Testis (tissue), 3 donors: ENCODE results near the gene ITGB2. TPM values are rescaled to one million over a fixed set of nuclear protein-coding genes. Genes with fewer than 3 reads are reported as not detected.

Experiments
- DNase-seq: peaks from one replicate; pipeline ENCODE4 v3.0.0-alpha.2; 2019
- H3K27ac ChIP-seq, 2 donors: fragments of 200-600 bp; sonication (generic); one replicate each; pipeline ENCODE4 v1.5.1; 2019
- H3K27me3 ChIP-seq: fragments of 200-600 bp; sonication (generic); one replicate; pipeline ENCODE4 v1.5.1; 2019
- H3K36me3 ChIP-seq: fragments of 200-600 bp; sonication (generic); one replicate; pipeline ENCODE4 v1.5.1; 2017; ENCODE audit warnings: low read depth; ENCODE audit errors: missing control alignments
- H3K4me1 ChIP-seq: fragments of 200-600 bp; sonication (generic); one replicate; pipeline ENCODE4 v1.5.1; 2019
- H3K4me3 ChIP-seq, 2 donors: fragments of 200-600 bp; sonication (generic); one replicate each; pipeline ENCODE4 v1.5.1; 2017 to 2019
- H3K9me3 ChIP-seq: fragments of 200-600 bp; sonication (generic); one replicate; pipeline ENCODE4 v1.5.1; 2017
- CTCF ChIP-seq, 3 experiments: fragments of 450-650 bp in 2 of 3; fragments of 200-600 bp in 1 of 3; sonication (generic) in 1 of 3; IDR thresholded peaks; one replicate each; pipeline ENCODE4 v1.5.1; 2016 to 2019; ENCODE audit warnings: antibody characterized with exemption in 3 of 3, mild to moderate bottlenecking in 2 of 3, moderate library complexity in 1 of 3
- POLR2A ChIP-seq: fragments of 450-650 bp; IDR thresholded peaks from one replicate; pipeline ENCODE4 v1.6.1; 2017; ENCODE audit warnings: antibody characterized with exemption, mild to moderate bottlenecking, moderate library complexity
- whole genome bisulfite sequencing, 2 donors: methylation state at CpG; one replicate each; pipeline ENCODE4 v1.1.5; 2018; 5-methylcytosine and 5-hydroxymethylcytosine counted together
- intact Hi-C: fragments of 100-400 bp; cut with DNase I; formaldehyde crosslinking; loops from one replicate; pipeline ENCODE4 v1.15.1; 2023; ENCODE audit warnings: low total_unique reads
- polyA plus RNA-seq: library from polyadenylated mRNA; stranded (reverse); fragments of 350-450 nt; fragmentation: Illumina TruSeq; extraction: RNeasy Lipid Tissue Mini Kit (QIAGEN cat#74804); gene quantifications from one replicate; pipeline ENCODE4 v1.2.3, GENCODE V29; 2014; ENCODE audit warnings: low read depth, low replicate concordance; ENCODE audit not compliant: insufficient read depth
- total RNA-seq, 2 donors: library from RNA; depleted of rRNA; stranded (reverse); fragments of >200 nt; gene quantifications; one replicate each; pipeline ENCODE4 v1.2.3, GENCODE V29; 2016

Gene ITGB2
- total and polyA plus RNA-seq, 3 donors from 2014 or later: 5.6 to 29.5 (median 27.4) TPM

DNA sequence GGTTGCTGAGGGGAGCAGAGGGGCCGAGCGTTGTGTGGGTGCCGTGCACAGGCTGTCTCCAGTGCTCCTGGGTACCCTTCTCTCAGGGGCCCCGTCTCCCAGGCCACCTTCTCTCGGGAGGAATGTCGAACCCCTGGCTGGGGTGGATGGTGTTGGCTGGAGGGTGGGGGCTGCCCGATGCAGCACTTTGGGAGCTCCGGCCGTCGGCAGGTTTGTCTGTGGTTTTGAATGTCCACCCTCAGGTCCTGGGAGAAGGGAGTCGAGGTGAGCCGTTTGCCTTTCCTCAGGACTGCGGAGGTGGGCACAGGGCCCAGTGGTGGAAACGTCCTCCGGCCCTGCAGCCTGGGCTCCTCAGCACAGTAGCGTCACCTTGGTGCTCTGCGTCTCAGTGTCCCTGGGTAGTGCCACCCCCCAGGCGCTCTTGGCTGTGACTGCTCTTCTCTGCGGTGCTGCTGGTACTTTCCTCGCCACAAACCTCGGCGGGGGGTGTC lies 33.6 kb upstream of the ITGB2 start:
- no peak for DNase-seq
- H3K4me1 ChIP-seq: peaks cover 17% of the 10 kb centered on the region
- H3K27me3 ChIP-seq: no peaks in the 10 kb centered on the region
- H3K36me3 ChIP-seq: no peaks in the 10 kb centered on the region
- intact Hi-C loops: no loop called here
- H3K27ac ChIP-seq: no peak overlapping the region
- no peak overlapping the region for H3K4me3 ChIP-seq
- no peaks in the 10 kb centered on the region for H3K9me3 ChIP-seq
- WGBS, 2 donors: 95 to 97% methylated on average over 9 to 22 of the region's 22 CpGs
- no peak for TF ChIP-seq CTCF (IDR thresholded peaks at IDR 0.05)
- TF ChIP-seq POLR2A: no peak

DNA sequence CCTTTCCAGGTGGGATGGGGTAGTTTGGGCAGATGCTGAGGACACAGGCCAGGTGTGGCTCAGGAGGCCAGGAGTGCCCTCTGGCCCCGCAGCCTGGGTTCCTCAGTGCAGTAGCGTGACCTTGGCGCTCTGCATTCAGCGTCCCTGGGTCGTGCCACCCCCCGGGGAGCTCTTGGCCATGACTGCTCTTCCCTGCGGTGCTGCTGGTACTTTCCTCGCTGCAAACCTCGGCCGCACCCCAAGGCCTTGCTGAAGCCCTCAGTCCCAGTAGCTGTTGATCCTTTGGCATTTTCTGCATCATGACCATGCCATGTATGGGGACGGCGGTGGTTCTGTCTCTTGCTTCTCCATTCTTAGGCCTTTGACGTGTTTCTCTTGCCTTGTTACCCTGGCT lies 32.9 kb upstream of the ITGB2 start:
- Histone ChIP-seq H3K27ac (no peak overlapping the region), H3K36me3 (no peaks in the 10 kb centered on the region), H3K4me1 (peaks cover 10% of the 10 kb centered on the region), H3K27me3 (no peaks in the 10 kb centered on the region), H3K4me3 (no peak overlapping the region), H3K9me3 (no peaks in the 10 kb centered on the region)
- TF ChIP-seq CTCF (IDR thresholded peaks at IDR 0.05) (no peak), POLR2A (no peak)
- WGBS, 2 donors: 89 to 97% methylated on average over 9 to 13 of the region's 13 CpGs
- intact Hi-C loops: no loop called here
- no peak for DNase-seq

GRCh38 chr21:44952929-44953627 lies 32.4 kb upstream of the ITGB2 start:
- H3K9me3 ChIP-seq: no peaks in the 10 kb centered on the region
- WGBS, 2 donors: 89 to 96% methylated on average over 3 to 25 of the region's 25 CpGs
- H3K27me3 ChIP-seq: no peaks in the 10 kb centered on the region
- DNase-seq: no peak
- peaks cover 5% of the 10 kb centered on the region for H3K4me1 ChIP-seq
- intact Hi-C loops: no loop called here
- H3K27ac ChIP-seq: no peak overlapping the region
- H3K4me3 ChIP-seq: no peak overlapping the region
- no peaks in the 10 kb centered on the region for H3K36me3 ChIP-seq
- no peak for TF ChIP-seq POLR2A
- TF ChIP-seq CTCF (IDR thresholded peaks at IDR 0.05): no peak

- DNase-seq: no peak
- no peaks in the 10 kb centered on the region for H3K9me3 ChIP-seq
- intact Hi-C loops: no loop called here
- WGBS, 2 donors: 78 to 92% methylated on average over 11 to 24 of the region's 24 CpGs
- no peaks in the 10 kb centered on the region for H3K27me3 ChIP-seq
- H3K27ac ChIP-seq: no peak overlapping the region
- H3K4me1 ChIP-seq: no peaks in the 10 kb centered on the region
- no peak overlapping the region for H3K4me3 ChIP-seq
- TF ChIP-seq POLR2A (no peak), CTCF (IDR thresholded peaks at IDR 0.05) (no peak)
- no peaks in the 10 kb centered on the region for H3K36me3 ChIP-seq
Observed at GRCh38 chr21:44952116-44952928, 31.6 kb upstream of the ITGB2 start.
